Skeletal muscle cell (primary cell): ENCODE results near the gene ABCB9.
"Not testable (repeated sequence)": the region's sequence is repeated elsewhere in the genome, so short reads cannot be mapped to it uniquely, and the experiment has no call there.

Source experiments
- DNase-seq: peaks from one replicate; pipeline ENCODE4 v3.0.0-alpha.2; 2010; ENCODE audit warnings: low read depth
- H3K4me3 ChIP-seq: 2 replicates; pipeline ENCODE4 v1.5.1; 2011; ENCODE audit warnings: low read depth, mild to moderate bottlenecking, control low read depth, low read length, moderate library complexity

ABCB9 gene

DNA sequence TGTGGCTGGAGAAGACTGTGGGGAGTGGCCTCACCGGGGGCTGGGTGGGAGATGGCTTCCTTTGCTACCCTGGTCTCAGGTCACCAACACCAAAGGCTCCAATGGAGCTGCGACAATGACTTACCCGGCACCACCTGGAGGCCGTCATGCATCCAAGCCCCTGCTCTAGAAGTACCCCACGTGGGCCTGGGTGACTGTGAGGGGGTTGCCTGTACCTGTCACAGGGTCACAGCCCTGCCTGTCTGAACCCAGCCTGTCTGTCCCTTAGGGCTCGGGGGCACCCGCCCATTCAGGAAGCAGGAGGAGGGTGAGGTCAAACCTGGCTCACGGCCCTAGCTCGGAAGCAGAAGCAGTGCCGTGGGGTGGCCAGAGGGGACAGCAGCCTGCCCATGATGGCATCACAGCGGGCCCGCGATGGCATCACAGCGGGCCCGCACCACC lies 18.9 kb downstream of the ABCB9 start:
- no peak for DNase-seq

GRCh38 chr12:122946690-122947341 lies 19.4 kb downstream of the ABCB9 start:
- DNase-seq = peak; percentile 99
- H3K4me3 ChIP-seq = no peak overlapping the region

More for the DNA sequence above, 18.9 kb downstream of the ABCB9 start:
- no peak overlapping the region for H3K4me3 ChIP-seq

DNA sequence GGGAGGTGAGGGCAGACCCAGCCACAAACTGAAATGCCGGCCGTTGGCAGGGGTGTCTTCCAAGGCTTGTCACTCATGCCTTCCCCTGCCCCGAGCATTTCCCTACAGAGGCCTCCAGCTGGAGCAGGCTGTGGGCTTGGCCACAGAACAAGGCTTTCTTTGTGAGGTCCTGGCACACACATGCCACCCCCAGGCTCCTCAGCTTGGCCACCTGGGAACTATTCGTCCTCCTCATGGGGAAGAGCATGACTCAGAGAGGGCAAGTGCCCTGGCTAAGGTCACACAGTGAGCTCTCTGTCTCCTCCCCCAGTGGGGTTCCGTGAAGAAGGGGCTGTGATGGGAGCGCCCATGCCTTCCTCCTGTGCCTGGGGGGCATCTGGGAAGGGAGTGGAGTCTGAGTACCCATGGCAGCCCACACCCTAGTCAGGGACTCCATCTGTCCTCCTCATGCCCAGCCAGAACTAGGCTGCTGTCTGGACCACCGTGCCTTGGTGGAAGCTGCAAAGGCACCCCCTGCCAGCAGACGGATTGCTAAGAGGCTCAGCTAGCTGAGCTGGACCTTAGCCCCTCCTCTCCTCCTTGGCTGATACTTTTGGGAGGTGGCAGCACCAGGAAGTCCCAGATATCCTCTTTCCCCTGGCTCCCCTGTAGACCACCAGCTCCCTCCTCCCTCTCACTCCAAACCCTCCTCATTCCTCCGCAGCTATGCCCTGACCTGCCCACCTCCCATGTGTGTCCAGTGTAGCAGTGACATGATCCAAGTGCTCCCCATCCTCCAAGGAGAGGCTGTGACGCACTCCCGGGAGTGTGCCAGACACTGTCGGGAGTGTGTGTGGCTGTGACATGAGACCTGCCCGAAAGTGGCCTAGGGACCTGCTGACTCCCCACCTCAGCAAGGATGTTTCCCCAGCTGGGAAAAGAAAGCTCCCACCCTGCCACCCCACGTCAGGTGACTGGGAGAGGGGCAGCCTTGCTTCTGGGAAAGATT lies 21.4 kb downstream of the ABCB9 start:
- no peak overlapping the region for H3K4me3 ChIP-seq
- DNase-seq = no peak

DNA sequence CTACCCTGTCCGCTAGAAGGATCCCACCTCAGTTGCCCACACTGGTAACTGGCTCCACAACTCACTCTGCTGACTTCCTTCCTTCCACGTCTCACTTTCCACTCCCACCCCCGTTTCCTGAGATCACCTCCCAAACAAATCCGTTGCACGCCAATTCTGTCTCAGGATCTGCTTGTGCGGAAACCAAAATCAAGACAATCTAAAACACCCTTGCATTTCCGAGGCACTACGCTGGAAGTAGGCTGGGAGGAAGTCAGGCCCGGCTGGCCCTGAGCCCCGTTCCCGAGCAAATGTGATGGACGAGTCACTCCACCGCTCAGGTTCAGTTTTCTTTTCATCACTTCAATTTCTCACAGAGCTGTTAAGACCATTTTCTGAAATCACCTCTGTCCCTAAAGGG lies 23.1 kb downstream of the ABCB9 start:
- no peak overlapping the region for H3K4me3 ChIP-seq
- no peak for DNase-seq

DNA sequence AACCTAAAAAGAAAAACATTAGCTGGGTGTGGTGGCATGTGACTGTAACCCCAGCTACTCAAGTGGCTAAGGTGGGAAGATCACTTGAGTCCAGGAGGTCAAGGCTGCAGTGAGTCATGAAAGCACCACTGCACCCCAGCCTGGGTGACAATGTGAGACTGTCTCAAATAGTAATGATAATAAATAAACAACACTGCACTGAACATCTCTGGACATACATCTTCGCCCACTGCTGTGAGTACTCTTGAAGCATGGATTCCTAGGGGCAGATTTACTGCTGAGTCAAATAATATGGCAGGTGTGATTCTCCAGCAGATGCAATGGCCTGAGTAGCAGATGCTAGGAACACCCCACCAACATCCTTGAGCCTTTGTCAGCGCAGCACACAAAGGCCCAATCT lies 23.6 kb downstream of the ABCB9 start:
- DNase-seq = no peak
- H3K4me3 ChIP-seq = no peak overlapping the region

GRCh38 chr12:122941351-122941750 lies 24.9 kb downstream of the ABCB9 start:
- not testable (repeated sequence) for H3K4me3 ChIP-seq, DNase-seq

- no peak for DNase-seq
- H3K4me3 ChIP-seq = no peak overlapping the region
Measured at GRCh38 chr12:122939125-122939524, 27.1 kb downstream of the ABCB9 start.

DNA sequence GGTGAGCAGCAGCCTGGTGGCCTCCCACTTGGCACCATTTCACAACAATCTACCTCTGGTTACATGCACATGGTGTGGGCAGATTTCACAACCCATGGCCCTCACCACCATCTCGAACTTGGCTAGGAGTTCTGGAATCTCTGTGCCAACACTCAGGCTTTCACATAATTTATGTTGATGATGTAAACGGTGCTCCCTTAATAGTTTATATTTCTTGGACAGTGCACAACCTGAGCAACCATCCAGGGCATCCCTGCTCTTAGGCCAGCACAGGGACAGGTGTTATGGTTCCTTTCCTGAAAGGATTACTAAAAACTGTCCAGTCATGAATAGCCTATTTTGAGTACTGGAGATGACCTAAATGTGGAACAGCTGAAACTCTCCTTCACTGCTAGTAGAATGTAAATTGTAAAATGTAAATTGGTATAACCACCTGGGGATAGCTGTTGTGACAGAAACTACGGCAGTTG lies 28.6 kb downstream of the ABCB9 start:
- no peak overlapping the region for H3K4me3 ChIP-seq
- no peak for DNase-seq

- no peak overlapping the region for H3K4me3 ChIP-seq
Measured at GRCh38 chr12:122935318-122935717, 30.9 kb downstream of the ABCB9 start.

DNA sequence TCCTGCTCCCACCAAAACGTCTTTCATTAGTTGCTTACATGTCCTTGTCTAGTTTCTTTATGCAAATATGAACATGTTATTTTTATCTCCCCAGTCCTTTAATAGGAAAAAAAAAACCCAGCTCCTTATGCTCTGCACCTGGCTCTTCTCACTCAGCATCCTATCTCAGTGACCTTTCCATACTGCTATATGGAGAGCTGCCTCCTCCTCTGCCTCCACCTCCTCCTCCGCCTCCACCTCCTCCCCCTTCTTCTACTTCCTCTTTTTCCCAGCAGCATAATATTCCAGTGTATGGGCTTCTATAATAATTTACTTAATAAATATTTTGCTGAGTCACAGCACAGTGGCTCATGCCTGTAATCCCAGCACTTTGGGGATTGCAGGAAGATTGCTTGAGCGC lies 31.5 kb downstream of the ABCB9 start:
- no peak overlapping the region for H3K4me3 ChIP-seq
- DNase-seq = no peak

More at GRCh38 chr12:122935318-122935717, 30.9 kb downstream of the ABCB9 start:
- no peak for DNase-seq

DNA sequence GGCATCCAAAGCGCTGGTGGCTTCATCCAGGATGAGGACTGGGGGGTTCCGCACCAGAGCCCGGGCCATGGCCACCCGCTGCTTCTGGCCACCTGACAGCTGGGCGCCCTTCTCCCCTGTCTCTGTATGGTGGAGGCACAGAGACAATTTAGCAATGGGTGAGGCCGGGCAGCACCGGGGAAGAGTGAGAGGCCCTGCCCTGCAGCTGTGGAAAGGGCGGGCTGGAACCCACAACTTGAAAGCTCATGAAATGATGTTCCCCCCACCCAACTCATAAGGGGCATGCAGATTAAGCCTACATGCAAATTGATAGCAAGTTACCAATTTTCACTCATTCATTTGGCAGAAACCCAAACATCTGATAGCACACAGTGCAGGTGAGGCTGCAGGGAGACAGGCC lies 34.1 kb downstream of the ABCB9 start:
- H3K4me3 ChIP-seq = no peak overlapping the region
- DNase-seq = no peak

DNA sequence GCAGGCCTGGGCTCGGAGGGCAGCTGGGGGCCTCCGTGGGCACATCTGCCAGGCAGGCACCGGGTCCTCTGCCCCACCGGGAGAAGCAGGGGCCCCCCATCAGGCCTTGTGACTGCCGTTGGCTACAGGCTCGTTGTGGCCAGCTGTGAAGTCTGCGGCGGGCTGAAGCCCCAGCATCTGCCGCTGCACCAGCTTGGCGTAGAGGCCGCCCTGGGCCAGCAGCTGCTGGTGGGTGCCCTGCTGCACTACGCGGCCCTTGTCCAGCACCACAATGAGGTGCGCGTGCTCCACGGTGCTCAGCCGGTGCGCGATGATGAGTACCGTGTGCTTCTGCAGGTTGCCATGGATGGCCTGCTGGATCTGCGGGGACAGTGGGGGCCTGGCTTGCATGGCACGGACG lies 36.5 kb downstream of the ABCB9 start:
- no peak for DNase-seq
- H3K4me3 ChIP-seq = no peak overlapping the region

GRCh38 chr12:122929148-122929538 lies 37.1 kb downstream of the ABCB9 start:
- no peak for DNase-seq
- H3K4me3 ChIP-seq = no peak overlapping the region

- no peak overlapping the region for H3K4me3 ChIP-seq
- peak; percentile 17 for DNase-seq
Measured at GRCh38 chr12:122928404-122929147, 37.7 kb downstream of the ABCB9 start.

DNA sequence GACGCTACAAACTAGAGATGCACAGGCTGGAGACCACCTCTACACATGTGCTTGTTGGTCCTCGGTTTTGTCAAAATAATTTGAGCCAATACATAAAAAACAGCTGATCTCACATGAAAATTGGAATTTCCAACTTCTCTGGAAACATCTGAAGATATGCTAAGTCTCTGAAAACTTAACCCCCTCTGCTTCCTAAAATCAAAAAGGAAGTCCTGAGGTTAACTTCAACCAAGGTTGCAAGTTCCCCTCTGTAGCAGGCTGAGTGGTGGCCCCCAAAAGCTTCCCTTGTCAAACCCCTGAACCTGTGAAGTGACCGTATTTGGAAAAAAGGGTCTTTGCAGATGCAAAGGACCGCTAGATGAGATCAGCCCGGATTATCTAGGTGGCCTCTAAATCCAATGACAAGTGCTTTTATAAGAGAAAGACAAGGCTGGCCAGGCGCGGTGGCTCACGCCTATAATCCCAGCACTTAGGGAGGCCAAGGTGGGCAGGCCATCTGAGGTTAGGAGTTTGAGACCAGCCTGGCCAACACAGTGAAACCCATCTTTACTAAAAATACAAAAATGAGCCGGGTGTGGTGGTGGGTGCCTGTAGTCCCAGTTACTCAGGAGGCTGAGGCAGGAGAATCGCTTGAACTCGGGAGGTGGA lies 38.4 kb downstream of the ABCB9 start:
- H3K4me3 ChIP-seq = no peak overlapping the region
- no peak for DNase-seq

- DNase-seq = no peak
- H3K4me3 ChIP-seq = no peak overlapping the region
Measured at GRCh38 chr12:122921917-122922316, 44.3 kb downstream of the ABCB9 start.

DNA sequence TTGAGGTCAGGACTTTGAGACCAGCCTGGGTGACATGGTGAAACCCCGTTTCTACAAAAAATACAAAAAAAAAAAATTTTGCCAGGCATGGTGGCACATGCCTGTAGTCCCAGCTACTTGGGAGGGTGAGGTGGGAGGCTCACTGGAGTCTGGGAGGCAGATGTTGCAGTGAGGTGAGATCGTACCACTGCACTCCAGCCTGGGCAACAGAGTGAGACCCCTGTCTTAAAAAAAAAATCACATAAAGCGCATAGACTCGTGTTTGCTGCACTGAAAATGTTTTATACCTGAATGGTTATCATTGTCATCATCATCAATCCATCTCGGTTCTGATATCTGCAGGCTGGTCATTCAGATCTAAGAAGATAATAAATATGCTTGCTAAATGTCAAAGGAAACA lies 45.6 kb downstream of the ABCB9 start:
- no peak for DNase-seq
- H3K4me3 ChIP-seq = no peak overlapping the region

DNA sequence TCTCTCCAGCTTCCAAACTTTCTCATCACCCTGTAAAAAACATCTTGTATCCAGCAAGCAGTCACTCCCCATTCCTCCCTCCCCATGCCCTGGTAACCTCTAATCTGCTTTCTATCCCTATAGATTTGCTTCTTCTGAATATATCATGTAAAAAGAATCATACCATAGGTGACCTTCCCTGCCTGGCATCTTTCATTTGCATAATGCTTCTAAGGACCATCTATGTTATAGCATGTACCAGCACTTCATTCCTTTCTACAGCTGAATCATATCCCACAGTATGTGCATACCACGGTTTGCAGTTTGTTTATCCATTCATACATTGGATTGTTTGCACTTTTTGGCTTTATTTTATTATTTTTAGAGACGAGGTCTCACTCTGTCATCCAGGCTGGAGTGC lies 47.4 kb downstream of the ABCB9 start:
- no peak overlapping the region for H3K4me3 ChIP-seq
- no peak for DNase-seq

DNA sequence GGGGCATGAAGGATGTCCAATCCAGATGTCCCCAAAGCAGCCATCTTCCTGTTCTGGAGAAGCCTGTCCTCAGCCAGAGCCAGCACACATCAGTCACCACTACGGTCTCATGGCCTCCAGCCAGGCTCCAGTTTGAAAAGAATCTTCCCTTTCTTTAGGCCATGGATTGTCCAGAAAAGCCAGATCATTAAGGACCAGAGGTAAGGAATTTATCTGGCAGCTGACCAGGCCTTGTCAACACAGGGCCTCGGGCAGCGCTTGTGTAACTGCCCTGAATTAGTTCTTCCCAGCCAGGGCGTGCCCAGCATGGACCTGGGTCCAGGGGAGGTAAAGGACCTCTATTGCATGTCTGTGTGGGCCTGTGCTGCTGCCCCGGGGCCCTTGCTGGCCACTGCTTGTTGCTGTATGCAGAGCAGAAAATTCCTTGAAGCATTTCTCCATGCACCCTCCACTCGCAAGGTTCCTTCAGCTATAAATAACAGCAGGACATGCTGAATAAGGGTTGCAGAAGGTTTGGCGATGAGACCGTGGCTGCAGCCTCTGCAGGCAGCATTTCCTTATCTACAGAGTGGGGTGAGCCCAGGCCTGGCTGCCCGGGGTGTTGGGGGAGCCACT lies 48.6 kb downstream of the ABCB9 start:
- no peak overlapping the region for H3K4me3 ChIP-seq
- peak; percentile 37 for DNase-seq
